Astrocyte of the spinal cord (primary cell): ENCODE results near the gene ASTN2.

Experiments
- DNase-seq: peaks from one replicate; pipeline ENCODE4 v3.0.0; 2011; ENCODE audit warnings: low read depth, low spot score
- H3K4me3 ChIP-seq: 2 replicates; pipeline ENCODE4 v1.5.1; 2011; ENCODE audit warnings: low read depth, mild to moderate bottlenecking, low read length, moderate library complexity
- CTCF ChIP-seq: IDR thresholded peaks from 2 replicates; pipeline ENCODE4 v1.5.1; 2012; ENCODE audit warnings: low read depth, mild to moderate bottlenecking, low read length, inconsistent platforms
- in situ Hi-C: cut with HindIII; loops from 2 replicates; pipeline ENCODE4 v1.10.0; 2017; ENCODE audit warnings: low sequenced_read_pairs

The ASTN2 gene

GRCh38 chr9:116907989-116908388 is 506.9 kb downstream of the ASTN2 start:
- no peak for TF ChIP-seq CTCF
- no peak overlapping the region for H3K4me3 ChIP-seq
- no peak for DNase-seq
- in situ Hi-C loops: no loop called here

- in situ Hi-C loops: no loop called here
- DNase-seq: no peak
- no peak for TF ChIP-seq CTCF
- H3K4me3 ChIP-seq: no peak overlapping the region
These were observed 509.7 kb downstream of the ASTN2 start for GRCh38 chr9:116905171-116905588.

- TF ChIP-seq CTCF: no peak
- in situ Hi-C loops: no loop called here
- DNase-seq: no peak
- H3K4me3 ChIP-seq: no peak overlapping the region
These were observed 510.7 kb downstream of the ASTN2 start for GRCh38 chr9:116904165-116904564.

- no peak for TF ChIP-seq CTCF
- in situ Hi-C loops: no loop called here
- no peak overlapping the region for H3K4me3 ChIP-seq
- DNase-seq: no peak
These were observed 513.6 kb downstream of the ASTN2 start for GRCh38 chr9:116901260-116901659.

GRCh38 chr9:116900543-116900942 is 514.3 kb downstream of the ASTN2 start:
- in situ Hi-C loops: no loop called here
- no peak overlapping the region for H3K4me3 ChIP-seq
- DNase-seq: no peak
- TF ChIP-seq CTCF: no peak

- TF ChIP-seq CTCF: no peak
- in situ Hi-C loops: no loop called here
- DNase-seq: no peak
- no peak overlapping the region for H3K4me3 ChIP-seq
These were observed 514.9 kb downstream of the ASTN2 start for GRCh38 chr9:116900007-116900367.
